Loucy (cell line): ENCODE data around the gene DRGX.

ENCODE experiments used
- EZH2phosphoT487 ChIP-seq: fragments of 200-600 bp; IDR thresholded peaks from 2 replicates; pipeline ENCODE4 v1.6.1; 2018; ENCODE audit warnings: antibody characterized with exemption, mild to moderate bottlenecking, moderate library complexity, borderline replicate concordance
- TF ChIP-seq, protein P1 (sequence below): fragments of 200-600 bp; sonication (generic); conservative IDR thresholded peaks from 2 replicates; pipeline ENCODE4 v1.5.1; 2014; ENCODE audit warnings: mild to moderate bottlenecking, antibody characterized with exemption, low read length

DNA sequence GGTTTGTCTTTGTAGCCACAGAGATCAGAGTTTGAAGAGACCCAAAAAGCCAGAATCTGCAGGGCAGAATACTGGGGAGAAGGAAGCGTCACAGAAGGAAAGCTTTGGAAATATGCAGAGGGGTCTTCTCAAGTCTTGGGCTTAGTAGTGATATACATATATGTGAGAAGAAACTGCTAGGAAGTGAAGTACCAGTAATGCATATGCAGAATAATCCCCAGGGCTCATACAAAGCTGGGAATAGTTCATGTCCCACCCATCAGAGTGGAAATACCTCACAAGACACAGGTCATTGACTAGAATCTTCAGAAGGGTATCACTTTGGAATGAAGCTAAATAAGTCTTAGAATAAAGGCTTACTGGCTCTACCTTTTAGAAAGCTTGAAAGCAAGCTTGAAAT, 57.3 kb downstream of the DRGX start:
- TF ChIP-seq, protein P1, sequence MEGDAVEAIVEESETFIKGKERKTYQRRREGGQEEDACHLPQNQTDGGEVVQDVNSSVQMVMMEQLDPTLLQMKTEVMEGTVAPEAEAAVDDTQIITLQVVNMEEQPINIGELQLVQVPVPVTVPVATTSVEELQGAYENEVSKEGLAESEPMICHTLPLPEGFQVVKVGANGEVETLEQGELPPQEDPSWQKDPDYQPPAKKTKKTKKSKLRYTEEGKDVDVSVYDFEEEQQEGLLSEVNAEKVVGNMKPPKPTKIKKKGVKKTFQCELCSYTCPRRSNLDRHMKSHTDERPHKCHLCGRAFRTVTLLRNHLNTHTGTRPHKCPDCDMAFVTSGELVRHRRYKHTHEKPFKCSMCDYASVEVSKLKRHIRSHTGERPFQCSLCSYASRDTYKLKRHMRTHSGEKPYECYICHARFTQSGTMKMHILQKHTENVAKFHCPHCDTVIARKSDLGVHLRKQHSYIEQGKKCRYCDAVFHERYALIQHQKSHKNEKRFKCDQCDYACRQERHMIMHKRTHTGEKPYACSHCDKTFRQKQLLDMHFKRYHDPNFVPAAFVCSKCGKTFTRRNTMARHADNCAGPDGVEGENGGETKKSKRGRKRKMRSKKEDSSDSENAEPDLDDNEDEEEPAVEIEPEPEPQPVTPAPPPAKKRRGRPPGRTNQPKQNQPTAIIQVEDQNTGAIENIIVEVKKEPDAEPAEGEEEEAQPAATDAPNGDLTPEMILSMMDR = no peak
- TF ChIP-seq EZH2phosphoT487 = no peak
